NCI-H446 (cell line): ENCODE results near the gene NKIRAS2.
"Not testable (repeated sequence)": the region's sequence is repeated elsewhere in the genome, so short reads cannot be mapped to it uniquely, and the experiment has no call there.

Source experiments
- DNase-seq, 2 experiments: peaks; one replicate each; lab custom pipeline; 2025; lab: John Stamatoyannopoulos, UW

The NKIRAS2 gene

GRCh38 chr17:41998497-41998896 is 21.4 kb upstream of the NKIRAS2 start:
- no peak for DNase-seq

GRCh38 chr17:42000413-42001133 is 19.3 kb upstream of the NKIRAS2 start:
- DNase-seq: no peak

GRCh38 chr17:42001729-42002128 is 18.2 kb upstream of the NKIRAS2 start:
- DNase-seq: no peak

- DNase-seq: no peak
These were observed 17.6 kb upstream of the NKIRAS2 start for GRCh38 chr17:42002175-42002791.

GRCh38 chr17:42002792-42003301 is 17.0 kb upstream of the NKIRAS2 start:
- DNase-seq: no peak

GRCh38 chr17:42005166-42005565 is 14.7 kb upstream of the NKIRAS2 start:
- no peak for DNase-seq

GRCh38 chr17:42009170-42009569 is 10.7 kb upstream of the NKIRAS2 start:
- DNase-seq: no peak

GRCh38 chr17:42010266-42010680 is 9.6 kb upstream of the NKIRAS2 start:
- not testable (repeated sequence) for DNase-seq

GRCh38 chr17:42010898-42011516 is 8.9 kb upstream of the NKIRAS2 start:
- no peak for DNase-seq

- DNase-seq: not testable (repeated sequence)
These were observed 7.5 kb upstream of the NKIRAS2 start for GRCh38 chr17:42012363-42012762.

GRCh38 chr17:42013740-42014139 is 6.2 kb upstream of the NKIRAS2 start:
- DNase-seq: not testable (repeated sequence)

GRCh38 chr17:42016411-42016831 is 3.5 kb upstream of the NKIRAS2 start:
- no peak for DNase-seq

GRCh38 chr17:42016941-42017865 is 2.7 kb upstream of the NKIRAS2 start, which contains the start of gene DNAJC7:
Gene DNAJC7, minus strand, starts transcription at chr17:42017439. Its CDS starts 23 bp downstream, at chr17:42017416.
- peak; percentile 90 to 93 for DNase-seq

- no peak for DNase-seq
These were observed 2.1 kb upstream of the NKIRAS2 start for GRCh38 chr17:42017866-42018200.

- DNase-seq: no peak
These were observed 1.6 kb upstream of the NKIRAS2 start for GRCh38 chr17:42018339-42018738.

- DNase-seq: no peak
These were observed 902 bp upstream of the NKIRAS2 start for GRCh38 chr17:42018988-42019387.

GRCh38 chr17:42020845-42021244 is 955 bp downstream of the NKIRAS2 start:
- not testable (repeated sequence) for DNase-seq

- no peak for DNase-seq
These were observed 3.8 kb downstream of the NKIRAS2 start for GRCh38 chr17:42023524-42024349.

GRCh38 chr17:42025191-42025579 is 5.3 kb downstream of the NKIRAS2 start:
- no peak for DNase-seq

- DNase-seq: no peak
These were observed 6.0 kb downstream of the NKIRAS2 start for GRCh38 chr17:42025936-42026335.
